GM21423 (cell line): ENCODE results near the gene FAM43B.

Experiments
- ATAC-seq: cut with Tn5 transposase; IDR thresholded peaks from one replicate; pipeline ENCODE4 v1.9.1; 2021; ENCODE audit warnings: mild to moderate bottlenecking, moderate library complexity; ENCODE audit not compliant: unreplicated experiment

The FAM43B gene

GRCh38 chr1:20546637-20547036 is 5.7 kb upstream of the FAM43B start:
- no peak for ATAC-seq

DNA sequence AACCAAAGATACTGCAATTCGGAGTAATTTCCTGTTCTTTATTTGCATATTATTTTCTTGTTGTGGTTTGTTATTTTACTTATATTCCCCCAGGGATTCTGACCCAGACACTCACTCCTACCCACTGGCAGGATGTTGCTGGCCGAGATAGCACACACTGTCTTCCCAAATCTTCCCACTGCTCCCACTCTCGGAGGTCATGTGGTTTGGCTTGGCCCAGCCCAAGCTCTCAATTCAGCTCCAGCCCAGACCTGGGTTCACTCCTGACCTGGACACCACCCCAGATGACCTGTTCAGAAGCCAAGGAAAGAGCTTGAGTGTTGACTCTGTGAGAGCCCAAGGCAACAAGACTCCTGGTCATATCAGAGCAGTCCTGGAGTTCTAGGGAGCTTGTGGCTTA is 1.2 kb upstream of the FAM43B start:
- ATAC-seq, result no peak

GRCh38 chr1:20552728-20553445 is 514 bp downstream of the FAM43B start:
- no peak for ATAC-seq

DNA sequence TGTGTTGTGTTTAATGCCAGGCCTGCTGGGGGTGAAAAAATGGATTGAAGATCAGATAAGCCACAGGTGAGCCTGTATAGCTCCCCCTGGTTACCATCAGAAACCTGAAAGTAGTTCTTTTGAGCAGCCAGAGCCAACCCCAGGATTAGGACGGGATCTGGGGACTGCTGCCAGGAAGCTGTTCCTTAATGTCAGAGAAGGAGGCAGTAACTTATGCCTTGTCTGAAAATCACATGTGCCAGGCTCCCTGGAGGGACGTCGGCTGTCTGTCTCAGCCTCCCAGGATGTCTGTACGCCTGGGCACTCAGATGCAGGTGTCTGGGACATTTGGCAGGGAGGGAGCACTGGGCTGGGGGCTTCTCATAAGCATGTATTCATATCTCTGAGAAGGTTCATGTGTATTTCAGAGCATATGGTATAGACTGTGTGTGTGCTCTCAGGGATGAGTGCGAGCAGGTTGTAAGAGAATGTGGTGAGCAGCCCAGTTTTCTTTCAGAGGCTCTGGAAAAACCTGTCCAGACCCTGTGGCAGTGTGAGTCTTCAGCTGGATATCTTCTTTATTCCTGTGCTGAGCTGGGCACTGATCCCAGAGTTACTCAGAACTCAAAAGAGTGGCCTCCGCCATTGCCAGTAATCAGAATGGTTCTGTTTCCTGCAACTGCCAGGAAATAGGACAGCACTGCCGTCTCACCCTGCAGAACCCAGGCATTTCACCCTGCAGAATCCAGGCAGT is 2.8 kb downstream of the FAM43B start:
- no peak for ATAC-seq

DNA sequence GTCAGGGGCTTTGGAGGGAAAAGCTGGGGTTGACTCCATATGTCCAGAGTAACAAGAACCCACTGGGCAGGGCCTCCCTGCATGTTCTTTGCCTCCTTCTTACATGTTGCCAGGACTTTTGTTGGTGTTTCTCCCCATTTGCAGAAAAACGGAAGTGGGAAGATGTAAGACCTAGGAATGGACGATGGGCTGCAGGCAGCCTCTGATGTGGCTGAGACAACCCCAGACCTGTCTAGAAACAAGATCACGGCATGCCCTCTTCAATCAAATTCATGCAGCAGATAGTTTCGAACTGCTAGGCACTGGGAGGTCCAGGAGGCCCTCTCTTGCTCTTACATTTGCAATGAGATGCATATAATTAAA is 3.4 kb downstream of the FAM43B start:
- no peak for ATAC-seq

GRCh38 chr1:20558191-20558590 is 5.8 kb downstream of the FAM43B start:
- no peak for ATAC-seq

DNA sequence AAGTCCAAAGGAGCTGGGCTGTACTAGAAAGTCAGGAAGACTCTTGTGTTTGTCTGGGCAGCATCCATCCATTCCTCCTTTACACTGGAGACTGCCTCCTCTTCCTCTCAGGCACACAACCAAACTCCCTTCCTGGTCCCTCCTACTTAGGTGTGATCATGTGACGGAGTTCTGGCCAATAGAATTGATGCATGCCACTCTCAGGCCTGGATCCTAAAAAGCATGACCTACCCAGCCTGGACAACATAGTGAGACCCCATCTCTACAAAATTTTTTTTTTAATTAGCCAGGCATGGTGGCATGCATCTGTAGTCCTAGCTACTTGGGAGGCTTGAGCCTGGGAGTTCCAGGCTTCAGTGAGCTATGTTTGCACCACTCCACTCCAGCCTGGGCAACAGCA is 8.6 kb downstream of the FAM43B start:
- no peak for ATAC-seq

DNA sequence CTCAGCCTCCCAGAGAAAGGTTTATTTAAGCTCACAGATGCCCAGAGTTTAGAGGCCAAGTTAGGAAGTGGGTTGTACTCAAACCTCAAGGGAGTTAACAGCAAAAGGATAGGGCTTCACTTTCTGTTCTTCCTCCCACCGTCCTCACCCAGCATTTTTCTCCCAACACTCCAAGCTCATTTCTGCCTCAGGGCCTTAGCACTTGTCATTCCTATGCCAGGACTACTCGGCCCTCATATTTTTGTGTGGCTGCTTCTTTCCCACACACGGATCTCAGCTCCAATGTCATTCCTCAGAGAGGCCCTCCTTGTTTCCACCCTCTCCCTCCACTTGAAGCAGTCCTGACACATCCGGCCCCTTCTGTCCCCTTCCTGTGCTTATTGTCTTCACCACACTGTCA is 12.9 kb downstream of the FAM43B start:
- no peak for ATAC-seq

DNA sequence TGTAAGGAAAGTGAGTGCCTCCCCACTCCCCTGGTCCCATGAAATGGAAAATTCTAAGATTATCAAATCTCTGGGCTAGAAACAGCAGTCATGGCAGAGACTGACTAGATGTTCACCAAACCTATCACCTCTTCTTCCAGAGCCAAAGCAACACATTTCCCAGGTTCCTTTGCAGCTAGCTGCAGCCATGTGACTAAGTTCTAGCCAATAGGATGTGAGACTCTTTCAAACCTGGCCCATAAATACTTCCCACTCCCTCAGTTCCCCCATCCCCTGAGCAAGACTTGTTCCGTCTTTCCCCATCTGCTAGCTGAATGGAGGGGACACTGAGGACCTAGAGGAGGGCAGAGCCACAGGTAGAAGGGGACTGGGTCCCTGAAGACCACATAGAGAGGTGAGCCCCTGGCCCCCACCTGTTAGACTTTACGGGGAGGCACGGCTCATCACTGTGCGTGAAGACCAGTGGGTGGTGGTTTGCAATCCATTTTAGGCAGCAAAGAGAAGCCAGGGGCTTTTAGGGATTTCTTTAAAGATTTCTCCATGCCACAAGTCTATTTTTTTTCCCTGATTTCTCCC is 17.2 kb downstream of the FAM43B start:
- no peak for ATAC-seq

DNA sequence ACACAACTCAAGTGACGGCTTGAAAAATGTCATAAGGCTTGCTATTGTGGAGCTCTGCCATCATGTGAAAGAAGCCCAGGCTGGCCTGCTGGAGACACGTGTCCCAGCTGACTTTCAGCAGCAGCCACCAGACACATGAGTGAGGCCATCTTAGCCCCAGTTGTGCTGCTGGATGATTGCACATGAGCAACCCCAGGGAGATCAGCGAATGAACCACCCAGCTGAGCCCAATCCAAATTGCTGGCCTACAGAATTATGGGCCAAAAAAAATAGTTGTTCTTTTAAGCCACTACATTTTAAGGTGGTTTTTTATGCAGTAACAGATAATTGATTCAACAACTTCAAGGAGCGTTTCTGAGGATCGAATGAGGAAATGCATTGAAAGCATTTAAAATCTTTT is 19.1 kb downstream of the FAM43B start:
- no peak for ATAC-seq

DNA sequence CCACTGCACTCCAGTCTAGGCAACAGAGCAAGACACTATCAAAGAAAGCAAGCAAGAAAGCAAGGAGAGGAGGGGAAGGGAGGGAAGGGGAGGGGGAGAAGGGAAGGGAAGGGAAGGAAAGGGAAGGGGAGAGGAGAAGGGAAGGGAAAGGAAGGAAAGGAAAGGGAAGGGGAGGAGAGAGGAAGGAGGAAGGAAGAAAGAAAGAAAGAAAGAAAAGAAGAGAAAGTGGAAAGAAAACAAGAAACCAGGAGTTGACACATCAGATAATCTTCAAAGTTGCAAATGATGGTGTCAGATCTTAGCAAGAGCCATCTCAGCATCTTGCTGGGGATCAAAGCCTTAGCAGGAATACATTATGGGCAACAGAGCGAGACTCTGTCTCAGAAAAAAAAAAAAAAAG is 21.6 kb downstream of the FAM43B start:
- no peak for ATAC-seq

GRCh38 chr1:20574686-20575540 is 22.5 kb downstream of the FAM43B start:
- no peak for ATAC-seq

DNA sequence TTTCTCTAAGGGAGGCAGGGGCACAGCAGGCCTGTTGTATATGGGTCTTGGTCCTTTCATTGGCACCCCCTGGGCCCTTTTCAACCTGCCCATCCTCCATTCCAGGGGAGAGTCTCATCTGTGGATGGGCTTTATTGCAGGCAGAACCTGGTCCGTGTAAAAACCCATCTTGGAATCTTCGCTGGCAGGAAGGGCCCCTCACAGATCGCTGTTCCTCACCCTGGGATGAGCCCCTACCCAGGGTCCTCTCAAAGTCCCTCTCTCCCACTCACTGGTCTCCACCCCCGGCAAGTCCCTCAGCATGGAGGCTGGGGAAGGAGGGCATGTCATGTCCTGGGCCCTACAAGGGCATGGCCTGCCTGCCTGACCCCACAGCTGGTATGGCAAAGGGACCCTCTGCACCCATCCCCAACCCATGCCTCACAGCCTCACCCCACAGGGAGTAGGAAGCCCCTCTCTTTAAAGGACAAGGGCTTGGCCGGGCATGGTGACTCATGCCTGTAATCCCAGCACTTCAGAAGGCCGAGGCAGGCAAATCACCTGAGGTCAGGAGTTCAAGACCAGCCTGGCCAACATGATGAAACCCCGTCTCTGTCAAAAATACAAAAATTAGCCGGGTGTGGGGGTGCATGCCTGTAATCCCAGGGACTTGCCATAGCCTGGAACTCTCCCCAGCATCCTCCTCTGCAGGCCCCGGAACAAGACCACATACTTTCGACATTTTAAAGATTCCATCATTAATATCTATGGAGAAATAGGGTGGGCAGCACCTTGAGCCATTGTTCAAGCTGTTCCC is 23.4 kb downstream of the FAM43B start:
- ATAC-seq, result no peak

GRCh38 chr1:20578062-20578461 is 25.7 kb downstream of the FAM43B start:
- no peak for ATAC-seq

GRCh38 chr1:20578721-20579395 is 26.5 kb downstream of the FAM43B start:
- no peak for ATAC-seq

- ATAC-seq, result no peak
Measured at GRCh38 chr1:20584890-20585289, 32.5 kb downstream of the FAM43B start.

GRCh38 chr1:20586953-20587660 is 34.7 kb downstream of the FAM43B start:
- ATAC-seq, result no peak

- ATAC-seq, result no peak
Measured at GRCh38 chr1:20587661-20588053, 35.3 kb downstream of the FAM43B start.

DNA sequence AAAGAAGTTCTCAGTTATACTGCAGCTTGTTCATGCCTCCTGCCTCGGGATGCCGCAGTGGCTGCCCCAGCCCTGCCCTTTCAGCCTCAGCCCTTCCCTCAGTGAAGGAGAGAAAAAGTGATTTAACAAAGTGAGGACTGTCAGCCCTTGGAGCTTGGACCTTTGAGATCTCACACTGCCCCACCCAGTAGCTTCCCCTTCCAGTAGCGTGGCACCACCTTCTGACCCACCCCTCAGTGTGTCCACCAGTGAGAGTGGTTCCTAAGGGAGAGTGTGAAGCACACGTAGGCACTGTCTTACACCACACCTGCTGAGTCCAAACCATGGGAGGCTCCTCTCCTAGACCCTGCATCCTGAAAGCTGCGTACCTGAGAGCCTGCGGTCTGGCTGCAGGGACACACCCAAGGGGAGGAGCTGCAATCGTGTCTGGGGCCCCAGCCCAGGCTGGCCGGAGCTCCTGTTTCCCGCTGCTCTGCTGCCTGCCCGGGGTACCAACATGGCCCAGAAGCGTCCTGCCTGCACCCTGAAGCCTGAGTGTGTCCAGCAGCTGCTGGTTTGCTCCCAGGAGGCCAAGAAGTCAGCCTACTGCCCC is 36.4 kb downstream of the FAM43B start, which contains the start of gene CDA:
CDA (plus strand) TSS at position 464 of the 592 bp plus-strand sequence; CDS start at position 497, 33 bp downstream.
- no peak for ATAC-seq
